ENCODE measurements around the gene MINDY3. TPM values are rescaled to one million over a fixed set of nuclear protein-coding genes. Genes with fewer than 3 reads are reported as not detected.
"Not testable (repeated sequence)": the region's sequence is repeated elsewhere in the genome, so short reads cannot be mapped to it uniquely, and the experiment has no call there.

The MINDY3 gene
- total RNA-seq, 1 experiment from 2014 or later, result 10.8 TPM

- Histone ChIP-seq H3K4me1 (replicated peaks; ENCODE audit: insufficient read depth) (no peaks in the 10 kb centered on the region), H3K9me3 (ENCODE audit: insufficient read depth, low read depth) (no peaks in the 10 kb centered on the region), H3K4me3 (no peak overlapping the region), H3K9me2 (ENCODE audit: insufficient read depth) (no peaks in the 10 kb centered on the region), H3K36me3 (ENCODE audit: low read depth) (no peaks in the 10 kb centered on the region), H3K27ac (no peak overlapping the region), H4K20me1 (ENCODE audit: insufficient read depth) (no peaks in the 10 kb centered on the region), H3K4me2 (no peak overlapping the region), H3K79me2 (ENCODE audit: low read depth) (no peaks in the 10 kb centered on the region), H2AFZ (no peak overlapping the region), H3F3A (ENCODE audit: insufficient read depth, low read depth) (no peaks in the 10 kb centered on the region), H3K27me3 (ENCODE audit: insufficient read depth, low read depth) (0 out of 2 replicates have a peak, but pooled peaks cover 2% of the 10 kb centered on the region)
- DNase-seq, result no peak
- intact Hi-C loops (cut with micrococcal nuclease; ENCODE audit: unreplicated experiment), result loop anchor here (2.0 kb wide), 1 partner anchor 1379 kb away; no protein-coding TSS in a partner anchor
- no TSS peak for BruUV-seq (replicated peaks)
- TF ChIP-seq CTCF (conservative IDR thresholded peaks at IDR 0.05) (no peak), EZH2 (IDR thresholded peaks at IDR 0.05; ENCODE audit: low read depth) (no peak)
- ChIA-PET CTCF (no interaction called here), POLR2A (ENCODE audit: unreplicated experiment) (no interaction called here)
Observed at GRCh38 chr10:15877836-15878576, 17.7 kb upstream of the MINDY3 start.

- DNase-seq; H3K36me3 ChIP-seq (ENCODE audit: low read depth); H3K9me3 ChIP-seq (ENCODE audit: insufficient read depth, low read depth); H2AFZ ChIP-seq; POLR2A ChIA-PET (ENCODE audit: unreplicated experiment); H3F3A ChIP-seq (ENCODE audit: insufficient read depth, low read depth); H3K4me3 ChIP-seq; H3K27me3 ChIP-seq (ENCODE audit: insufficient read depth, low read depth); H3K9me2 ChIP-seq (ENCODE audit: insufficient read depth); H3K79me2 ChIP-seq (ENCODE audit: low read depth); H4K20me1 ChIP-seq (ENCODE audit: insufficient read depth); H3K4me2 ChIP-seq; BruUV-seq (replicated peaks); H3K4me1 ChIP-seq (replicated peaks; ENCODE audit: insufficient read depth); H3K27ac ChIP-seq; intact Hi-C loops (cut with micrococcal nuclease; ENCODE audit: unreplicated experiment); CTCF ChIA-PET: not testable (repeated sequence)
Observed at GRCh38 chr10:15876274-15876673, 16.0 kb upstream of the MINDY3 start.

- CTCF ChIA-PET; H2AFZ ChIP-seq; DNase-seq; H4K20me1 ChIP-seq (ENCODE audit: insufficient read depth); H3K4me1 ChIP-seq (replicated peaks; ENCODE audit: insufficient read depth); H3K27ac ChIP-seq; H3K9me3 ChIP-seq (ENCODE audit: insufficient read depth, low read depth); intact Hi-C loops (cut with micrococcal nuclease; ENCODE audit: unreplicated experiment); H3F3A ChIP-seq (ENCODE audit: insufficient read depth, low read depth); H3K36me3 ChIP-seq (ENCODE audit: low read depth); H3K4me3 ChIP-seq; H3K9me2 ChIP-seq (ENCODE audit: insufficient read depth); H3K79me2 ChIP-seq (ENCODE audit: low read depth); BruUV-seq (replicated peaks); POLR2A ChIA-PET (ENCODE audit: unreplicated experiment); H3K4me2 ChIP-seq: not testable (repeated sequence)
- H3K27me3 ChIP-seq (ENCODE audit: insufficient read depth, low read depth), result 0 out of 2 replicates have a peak, but pooled peaks cover 15% of the 10 kb centered on the region
Observed at GRCh38 chr10:15872645-15873044, 12.3 kb upstream of the MINDY3 start.

- no peaks in the 10 kb centered on the region for H3F3A ChIP-seq (ENCODE audit: insufficient read depth, low read depth)
- no peaks in the 10 kb centered on the region for H3K4me1 ChIP-seq (replicated peaks; ENCODE audit: insufficient read depth)
- no peak for TF ChIP-seq EZH2 (IDR thresholded peaks at IDR 0.05; ENCODE audit: low read depth)
- TF ChIP-seq CTCF (conservative IDR thresholded peaks at IDR 0.05), result no peak
- no peaks in the 10 kb centered on the region for H3K36me3 ChIP-seq (ENCODE audit: low read depth)
- no peak overlapping the region for H3K4me2 ChIP-seq
- peaks cover 20% of the 10 kb centered on the region; the same call in 1 of the 2 replicates for H3K27me3 ChIP-seq (ENCODE audit: insufficient read depth, low read depth)
- no TSS peak for BruUV-seq (replicated peaks)
- no peaks in the 10 kb centered on the region for H3K9me2 ChIP-seq (ENCODE audit: insufficient read depth)
- no peak overlapping the region for H2AFZ ChIP-seq
- intact Hi-C loops (cut with micrococcal nuclease; ENCODE audit: unreplicated experiment), result no loop called here
- H4K20me1 ChIP-seq (ENCODE audit: insufficient read depth), result no peaks in the 10 kb centered on the region
- CTCF ChIA-PET, result interaction anchor here (0.6 kb wide), 1 partner anchor 663 kb away, joined by 13 read pairs; no protein-coding TSS in a partner anchor
- H3K4me3 ChIP-seq, result no peak overlapping the region
- POLR2A ChIA-PET (ENCODE audit: unreplicated experiment), result no interaction called here
- H3K79me2 ChIP-seq (ENCODE audit: low read depth), result no peaks in the 10 kb centered on the region
- no peak for DNase-seq
- no peaks in the 10 kb centered on the region for H3K9me3 ChIP-seq (ENCODE audit: insufficient read depth, low read depth)
- no peak overlapping the region for H3K27ac ChIP-seq
Observed at GRCh38 chr10:15871823-15872222, 11.5 kb upstream of the MINDY3 start.
